Type B pancreatic cell (in vitro differentiated cells): ENCODE measurements around the gene MAML2. TPM values are rescaled to one million over a fixed set of nuclear protein-coding genes. Genes with fewer than 3 reads are reported as not detected.
A peak's percentile ranks its signal among the peaks of the same experiment; 100 is the strongest.

Experiments
- DNase-seq: peaks from one replicate; pipeline ENCODE4 v3.0.0; 2021; ENCODE audit warnings: mixed read lengths; ENCODE audit not compliant: unreplicated experiment; ENCODE audit errors: extremely low spot score
- H3K27ac Mint-ChIP-seq: 2 replicates; pipeline ENCODE4 v1.8.0; 2021; ENCODE audit warnings: mild to moderate bottlenecking, mixed read lengths
- H3K27me3 Mint-ChIP-seq: 2 replicates; pipeline ENCODE4 v1.8.0; 2021; ENCODE audit warnings: mixed read lengths
- H3K36me3 Mint-ChIP-seq: 2 replicates; pipeline ENCODE4 v1.8.0; 2021; ENCODE audit warnings: mixed read lengths
- H3K4me1 Mint-ChIP-seq: one replicate; pipeline ENCODE4 v1.8.0; 2021; ENCODE audit warnings: mixed read lengths; ENCODE audit not compliant: unreplicated experiment
- H3K4me3 Mint-ChIP-seq: 2 replicates; pipeline ENCODE4 v1.8.0; 2021; ENCODE audit warnings: mild to moderate bottlenecking, mixed read lengths
- H3K9me3 Mint-ChIP-seq: 2 replicates; pipeline ENCODE4 v1.8.0; 2021; ENCODE audit warnings: mixed read lengths
- total RNA-seq: library from RNA; stranded (reverse); gene quantifications from 2 replicates; pipeline ENCODE4 v1.2.1, GENCODE V29; 2021; ENCODE audit warnings: low replicate concordance
- TF ChIP-seq, protein P1 (sequence below): fragments of 200-600 bp; sonication (generic); conservative IDR thresholded peaks from 2 replicates; pipeline ENCODE4 v1.5.0; 2021; ENCODE audit warnings: antibody characterized with exemption, mild to moderate bottlenecking

MAML2 gene
- total RNA-seq, 1 donor from 2014 or later = 20.8 TPM

DNA sequence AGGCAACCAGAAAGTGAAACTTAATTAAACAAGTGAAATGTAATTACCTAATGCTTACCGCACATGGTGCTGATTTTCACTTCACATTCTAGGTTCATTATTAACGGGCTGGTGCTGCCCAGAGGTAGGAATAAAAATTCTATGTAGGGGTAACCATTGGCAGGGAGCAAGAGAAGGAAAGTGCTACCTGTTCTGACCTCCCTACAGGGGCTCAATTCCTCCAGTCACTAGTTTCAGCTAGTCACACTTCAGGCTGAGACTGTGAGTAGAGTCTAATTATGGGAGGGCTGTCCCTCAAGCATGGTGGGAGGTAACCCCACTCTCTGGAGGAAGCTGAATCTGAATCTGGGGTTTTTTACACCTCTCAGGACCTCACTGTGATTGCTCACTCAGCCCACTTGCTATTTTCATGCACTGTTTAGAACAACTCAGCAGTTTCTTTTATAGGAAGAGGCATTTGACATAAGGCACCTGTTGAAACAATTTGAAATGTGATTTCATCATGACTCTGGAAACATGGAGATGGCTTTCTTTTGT is 75.4 kb downstream of the MAML2 start:
- H3K27me3 Mint-ChIP-seq = no peaks in the 10 kb centered on the region
- DNase-seq = no peak
- peaks cover 42% of the 10 kb centered on the region for H3K36me3 Mint-ChIP-seq
- H3K27ac Mint-ChIP-seq = no peak overlapping the region
- peaks cover 28% of the 10 kb centered on the region for H3K9me3 Mint-ChIP-seq
- TF ChIP-seq, protein P1, sequence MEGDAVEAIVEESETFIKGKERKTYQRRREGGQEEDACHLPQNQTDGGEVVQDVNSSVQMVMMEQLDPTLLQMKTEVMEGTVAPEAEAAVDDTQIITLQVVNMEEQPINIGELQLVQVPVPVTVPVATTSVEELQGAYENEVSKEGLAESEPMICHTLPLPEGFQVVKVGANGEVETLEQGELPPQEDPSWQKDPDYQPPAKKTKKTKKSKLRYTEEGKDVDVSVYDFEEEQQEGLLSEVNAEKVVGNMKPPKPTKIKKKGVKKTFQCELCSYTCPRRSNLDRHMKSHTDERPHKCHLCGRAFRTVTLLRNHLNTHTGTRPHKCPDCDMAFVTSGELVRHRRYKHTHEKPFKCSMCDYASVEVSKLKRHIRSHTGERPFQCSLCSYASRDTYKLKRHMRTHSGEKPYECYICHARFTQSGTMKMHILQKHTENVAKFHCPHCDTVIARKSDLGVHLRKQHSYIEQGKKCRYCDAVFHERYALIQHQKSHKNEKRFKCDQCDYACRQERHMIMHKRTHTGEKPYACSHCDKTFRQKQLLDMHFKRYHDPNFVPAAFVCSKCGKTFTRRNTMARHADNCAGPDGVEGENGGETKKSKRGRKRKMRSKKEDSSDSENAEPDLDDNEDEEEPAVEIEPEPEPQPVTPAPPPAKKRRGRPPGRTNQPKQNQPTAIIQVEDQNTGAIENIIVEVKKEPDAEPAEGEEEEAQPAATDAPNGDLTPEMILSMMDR = no peak
- H3K4me1 Mint-ChIP-seq = peaks cover 32% of the 10 kb centered on the region
- H3K4me3 Mint-ChIP-seq = no peak overlapping the region

DNA sequence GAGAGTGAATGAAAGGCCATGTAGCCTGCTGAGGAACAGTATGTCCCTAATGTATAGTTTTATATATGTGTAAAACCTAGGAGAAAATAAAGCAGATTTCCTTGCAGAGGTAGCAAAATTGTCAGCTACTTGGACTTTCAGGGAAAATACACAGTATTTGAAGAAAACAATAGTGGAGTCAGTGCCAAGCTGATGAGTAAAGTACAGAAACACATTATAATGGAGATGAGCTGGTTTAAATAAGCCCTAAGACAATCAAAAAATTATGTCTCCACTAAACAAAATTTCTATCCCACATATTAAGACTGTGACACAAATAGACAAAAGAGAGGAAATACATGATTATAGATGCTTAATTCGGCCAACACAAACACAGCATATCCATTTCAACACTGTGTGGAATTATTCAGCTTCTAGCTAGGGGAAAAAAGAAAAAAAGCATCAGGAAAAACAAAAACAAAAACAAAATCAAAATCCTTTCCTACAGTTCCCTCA is 75.9 kb downstream of the MAML2 start:
- Mint-ChIP-seq H3K27ac (no peak overlapping the region), H3K9me3 (peaks cover 28% of the 10 kb centered on the region), H3K4me1 (peaks cover 30% of the 10 kb centered on the region), H3K36me3 (peaks cover 40% of the 10 kb centered on the region), H3K4me3 (no peak overlapping the region), H3K27me3 (no peaks in the 10 kb centered on the region)
- no peak for DNase-seq
- TF ChIP-seq, protein P1 = no peak

DNA sequence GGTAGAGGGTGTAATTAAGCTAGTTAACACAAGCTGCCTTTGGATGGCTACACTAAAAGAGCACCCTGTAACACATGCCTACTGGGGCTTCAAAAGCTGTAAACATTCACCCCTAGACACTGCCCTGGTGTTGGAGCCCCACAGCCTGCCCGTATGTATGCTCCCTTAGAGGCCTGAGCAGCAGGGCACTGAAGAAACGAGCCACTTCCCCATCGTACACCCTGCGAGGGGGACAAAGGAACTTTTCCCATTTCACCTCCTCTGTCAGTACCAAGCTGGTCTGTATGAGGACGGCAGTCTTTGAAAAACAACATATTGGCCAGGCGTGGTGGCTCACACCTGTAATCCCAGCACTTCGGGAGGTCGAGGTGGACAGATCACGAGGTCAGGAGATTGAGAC is 77.0 kb downstream of the MAML2 start:
- H3K36me3 Mint-ChIP-seq = peaks cover 30% of the 10 kb centered on the region
- TF ChIP-seq, protein P1 = no peak

DNA sequence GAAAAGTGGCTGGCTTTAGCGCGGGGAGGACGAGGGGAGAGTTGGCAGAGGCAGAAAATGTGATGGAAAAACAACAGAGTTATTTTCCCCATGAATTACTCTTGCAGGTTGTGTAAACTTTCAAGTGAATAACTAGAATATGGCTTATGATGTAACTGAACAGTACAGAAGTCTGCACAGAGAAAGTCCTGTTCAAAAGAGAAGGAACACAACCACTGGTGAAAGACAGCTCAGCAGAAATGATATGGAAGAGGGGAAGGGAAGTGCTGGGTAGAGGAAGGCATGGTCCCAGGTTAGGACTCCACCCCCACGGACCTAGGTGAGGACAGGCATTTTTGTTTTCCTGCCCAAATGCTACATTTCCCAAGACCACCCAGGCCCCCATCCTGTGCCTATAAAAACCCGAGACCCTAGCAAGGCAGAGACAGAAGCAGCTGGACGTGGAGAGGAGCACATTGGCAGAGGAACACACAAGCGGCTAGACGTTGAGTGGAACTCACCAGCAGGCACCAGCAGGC is 77.7 kb downstream of the MAML2 start:
- no peak overlapping the region for H3K4me3 Mint-ChIP-seq
- peaks cover 24% of the 10 kb centered on the region for H3K36me3 Mint-ChIP-seq
- H3K4me1 Mint-ChIP-seq = peaks cover 27% of the 10 kb centered on the region
- peak overlapping the region; percentile 58 for H3K27ac Mint-ChIP-seq
- TF ChIP-seq, protein P1 = no peak
- no peak for DNase-seq
- no peaks in the 10 kb centered on the region for H3K27me3 Mint-ChIP-seq
- peaks cover 15% of the 10 kb centered on the region for H3K9me3 Mint-ChIP-seq

More for the DNA sequence above, 77.0 kb downstream of the MAML2 start:
- Mint-ChIP-seq H3K27me3 (no peaks in the 10 kb centered on the region), H3K4me3 (no peak overlapping the region), H3K27ac (no peak overlapping the region), H3K9me3 (peaks cover 20% of the 10 kb centered on the region), H3K4me1 (peaks cover 23% of the 10 kb centered on the region)
- no peak for DNase-seq

DNA sequence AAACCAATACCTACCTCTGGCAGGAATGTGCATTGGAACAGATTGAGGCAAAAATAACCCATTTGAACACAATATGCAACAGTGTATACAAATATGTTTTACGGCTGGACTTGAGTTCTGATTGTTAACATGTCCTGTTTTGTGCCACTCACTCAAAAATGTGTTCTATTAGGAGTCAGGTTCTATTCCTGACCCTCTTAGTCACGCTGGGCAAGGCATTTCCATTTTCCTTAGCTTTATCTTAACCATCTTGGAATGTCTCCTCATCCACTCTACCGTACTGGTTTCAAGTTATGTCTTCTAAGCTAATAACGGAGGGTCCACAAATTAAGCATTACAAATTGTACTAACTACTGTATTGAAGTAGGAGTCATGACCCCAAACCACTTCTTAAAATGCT is 78.6 kb downstream of the MAML2 start:
- peaks cover 35% of the 10 kb centered on the region for H3K4me1 Mint-ChIP-seq
- peaks cover 18% of the 10 kb centered on the region for H3K36me3 Mint-ChIP-seq
- TF ChIP-seq, protein P1 = no peak
- H3K27ac Mint-ChIP-seq = peak overlapping the region; percentile 19
- DNase-seq = no peak
- peaks cover 15% of the 10 kb centered on the region for H3K9me3 Mint-ChIP-seq
- no peaks in the 10 kb centered on the region for H3K27me3 Mint-ChIP-seq
- H3K4me3 Mint-ChIP-seq = no peak overlapping the region
